ENCODE data around the gene PRR36.
"Not testable (repeated sequence)": the region's sequence is repeated elsewhere in the genome, so short reads cannot be mapped to it uniquely, and the experiment has no call there.

Gene PRR36

DNA sequence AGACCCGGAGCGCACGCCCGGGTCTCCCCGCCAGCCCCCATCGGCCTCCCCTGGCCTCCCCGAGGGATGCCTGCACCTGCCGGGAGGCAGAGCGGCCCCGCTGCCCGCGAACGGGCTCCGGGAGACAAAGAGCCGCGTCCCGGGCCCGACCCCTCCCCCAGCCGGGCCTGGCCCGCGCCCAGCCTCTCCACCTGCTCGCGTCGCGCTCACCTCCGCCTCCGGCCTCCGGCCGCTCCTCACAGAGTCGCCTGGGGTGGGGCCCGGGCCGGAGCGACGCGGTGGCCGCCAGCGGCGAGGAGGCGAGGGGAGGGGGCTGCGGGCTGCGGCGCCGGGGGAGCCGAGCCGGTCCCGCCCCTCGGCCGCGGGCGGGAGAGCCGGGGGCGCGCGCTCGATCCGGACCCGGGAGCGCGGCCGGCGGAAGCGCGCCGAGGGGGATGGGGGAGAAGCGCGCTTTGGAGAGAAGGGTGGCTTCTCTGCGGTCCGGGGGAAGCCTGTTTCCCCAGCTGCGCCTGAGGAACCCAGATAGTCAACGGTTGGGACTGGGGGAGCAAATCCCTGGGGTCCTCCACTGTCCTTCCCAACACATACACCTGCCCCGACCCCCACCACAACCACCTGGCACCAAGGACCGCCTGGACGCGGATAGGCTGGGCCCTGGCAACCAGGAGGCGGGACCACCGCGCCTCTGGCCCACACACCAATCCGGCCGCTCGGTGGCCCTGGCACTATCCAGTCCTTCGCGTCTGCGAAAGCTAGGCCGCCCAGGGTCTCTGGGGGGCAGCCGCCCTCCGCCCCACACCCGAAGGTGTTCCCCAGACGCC is at the start of gene PRR36:
PRR36 (minus strand) TSS at position 315 of the 821 bp plus-strand sequence. CDS start 701 bp downstream, outside the sequence.
- DNase-seq = peak; percentile 88

DNA sequence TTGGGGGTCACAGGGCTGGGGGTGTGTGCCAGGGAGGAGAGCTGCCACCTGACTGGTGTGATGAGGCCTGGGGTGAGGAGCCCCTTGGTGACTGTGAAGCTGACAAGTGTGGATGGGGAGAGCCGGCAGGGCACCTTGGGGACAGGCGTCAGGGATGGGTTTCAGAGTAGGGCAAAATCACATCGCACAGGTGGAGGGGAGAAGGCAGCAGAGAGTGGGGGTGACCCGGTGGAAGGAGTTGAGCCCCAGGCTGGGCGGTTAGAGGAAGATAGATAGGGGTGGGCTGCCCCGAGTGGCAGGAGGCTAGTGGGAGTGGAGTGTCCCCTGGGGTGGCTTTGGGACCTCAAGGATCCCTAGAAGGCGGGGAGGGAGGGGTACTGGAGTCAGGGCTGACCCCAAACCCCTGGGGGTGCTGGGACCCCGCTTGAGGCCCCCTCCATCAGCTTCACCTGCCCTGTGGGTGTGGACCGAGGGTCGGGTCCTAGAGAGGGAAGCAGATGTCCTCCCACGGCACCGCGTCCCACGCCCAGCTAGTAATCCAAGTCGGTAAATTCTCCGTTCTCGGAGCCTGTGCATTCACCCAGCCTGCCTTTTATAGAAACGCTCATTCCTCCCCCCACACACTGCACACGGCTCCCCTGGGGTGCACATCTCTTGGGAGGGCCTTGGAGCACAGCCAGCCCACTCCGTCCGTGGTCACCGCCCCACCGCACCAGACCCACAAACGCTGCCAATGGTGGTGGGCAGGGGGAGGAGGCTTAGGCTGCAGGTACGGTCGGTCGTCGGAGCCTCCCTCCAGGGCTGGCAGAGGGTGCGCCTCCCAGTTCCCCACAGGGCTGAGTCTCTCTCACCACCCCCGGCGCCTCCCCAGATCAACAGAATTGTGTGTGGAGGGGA is 49.4 kb upstream of the PRR36 start:
- no peak for DNase-seq

DNA sequence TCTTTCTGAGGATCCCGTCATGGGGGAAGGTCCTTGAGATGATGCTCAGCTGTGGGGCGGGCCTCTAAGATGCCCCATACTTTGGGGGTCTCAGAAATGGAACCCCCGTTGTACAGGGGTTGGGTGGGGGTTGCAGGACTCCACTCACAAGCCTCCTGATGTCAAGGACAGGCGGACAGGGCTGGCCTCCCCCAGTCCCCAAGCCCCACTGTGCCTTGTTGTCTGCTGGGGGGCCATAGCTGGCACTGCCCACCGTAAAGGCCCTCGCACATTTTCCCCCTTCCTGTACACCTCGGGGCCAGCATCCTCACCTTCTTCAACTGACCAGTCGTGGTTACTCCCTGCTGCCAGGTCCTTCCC is 48.6 kb upstream of the PRR36 start:
- DNase-seq = no peak

DNA sequence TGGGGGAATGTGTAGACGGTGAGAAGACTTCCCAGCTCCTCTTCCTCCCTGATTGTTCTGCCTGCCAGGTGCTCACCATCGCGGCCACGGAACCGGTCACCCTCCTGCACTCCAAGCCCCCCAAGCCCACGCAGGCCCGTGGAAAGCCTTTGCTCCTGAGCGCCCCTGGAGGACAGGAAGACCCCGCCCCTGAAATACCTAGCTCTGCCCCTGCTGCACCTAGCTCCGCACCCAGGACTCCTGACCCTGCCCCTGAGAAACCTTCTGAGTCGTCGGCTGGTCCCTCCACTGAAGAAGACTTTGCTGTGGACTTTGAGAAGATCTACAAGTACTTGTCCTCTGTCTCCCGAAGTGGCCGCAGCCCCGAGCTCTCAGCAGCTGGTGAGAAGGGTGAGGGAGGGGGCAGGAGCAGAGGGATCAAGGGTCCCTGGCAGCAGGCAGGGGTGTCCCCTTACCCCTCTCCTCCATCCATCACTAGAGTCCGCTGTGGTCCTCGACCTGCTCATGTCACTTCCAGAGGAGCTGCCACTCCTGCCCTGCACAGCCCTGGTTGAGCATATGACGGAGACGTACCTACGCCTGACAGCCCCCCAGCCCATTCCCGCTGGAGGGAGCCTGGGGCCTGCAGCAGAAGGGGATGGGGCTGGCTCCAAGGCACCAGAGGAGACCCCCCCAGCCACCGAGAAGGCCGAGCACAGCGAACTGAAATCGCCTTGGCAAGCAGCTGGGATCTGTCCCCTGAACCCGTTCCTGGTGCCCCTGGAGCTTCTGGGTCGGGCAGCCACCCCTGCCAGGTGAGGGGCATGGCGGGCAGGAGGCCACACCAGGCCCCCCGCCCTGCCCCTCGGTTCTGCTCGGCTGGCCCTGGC is 48.0 kb upstream of the PRR36 start:
- no peak for DNase-seq

DNA sequence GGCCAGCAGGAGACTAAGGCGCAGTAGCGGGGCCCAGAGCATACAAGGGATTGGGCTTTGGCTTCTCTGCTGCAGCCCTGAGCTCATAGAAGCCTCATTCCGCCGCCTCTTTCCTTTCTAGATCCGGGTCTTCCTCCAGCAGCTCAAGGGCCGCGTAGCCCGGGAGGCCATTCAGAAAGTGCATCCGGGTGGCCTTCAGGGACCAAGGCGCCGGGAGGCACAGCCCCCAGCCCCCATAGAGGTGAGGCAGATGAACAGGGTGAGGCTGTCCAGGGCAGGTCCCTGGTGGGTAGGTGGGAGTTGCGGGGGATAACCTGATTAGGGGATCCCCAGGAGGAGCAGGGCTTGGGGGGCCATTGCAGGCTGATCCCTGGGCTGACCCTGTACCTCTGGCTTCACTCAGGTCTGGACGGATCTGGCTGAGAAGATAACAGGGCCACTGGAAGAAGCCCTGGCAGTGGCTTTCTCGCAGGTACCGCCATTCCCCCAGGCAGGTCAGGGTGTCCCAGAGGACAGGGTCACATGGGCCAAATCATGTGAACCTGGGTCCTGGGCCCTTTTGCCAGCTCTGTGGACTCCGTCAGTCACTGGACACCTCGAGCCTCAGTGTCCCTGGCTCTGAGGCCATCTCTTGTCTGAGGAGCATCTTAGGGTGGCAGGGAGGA is 47.2 kb upstream of the PRR36 start:
- DNase-seq = peak; percentile 31

DNA sequence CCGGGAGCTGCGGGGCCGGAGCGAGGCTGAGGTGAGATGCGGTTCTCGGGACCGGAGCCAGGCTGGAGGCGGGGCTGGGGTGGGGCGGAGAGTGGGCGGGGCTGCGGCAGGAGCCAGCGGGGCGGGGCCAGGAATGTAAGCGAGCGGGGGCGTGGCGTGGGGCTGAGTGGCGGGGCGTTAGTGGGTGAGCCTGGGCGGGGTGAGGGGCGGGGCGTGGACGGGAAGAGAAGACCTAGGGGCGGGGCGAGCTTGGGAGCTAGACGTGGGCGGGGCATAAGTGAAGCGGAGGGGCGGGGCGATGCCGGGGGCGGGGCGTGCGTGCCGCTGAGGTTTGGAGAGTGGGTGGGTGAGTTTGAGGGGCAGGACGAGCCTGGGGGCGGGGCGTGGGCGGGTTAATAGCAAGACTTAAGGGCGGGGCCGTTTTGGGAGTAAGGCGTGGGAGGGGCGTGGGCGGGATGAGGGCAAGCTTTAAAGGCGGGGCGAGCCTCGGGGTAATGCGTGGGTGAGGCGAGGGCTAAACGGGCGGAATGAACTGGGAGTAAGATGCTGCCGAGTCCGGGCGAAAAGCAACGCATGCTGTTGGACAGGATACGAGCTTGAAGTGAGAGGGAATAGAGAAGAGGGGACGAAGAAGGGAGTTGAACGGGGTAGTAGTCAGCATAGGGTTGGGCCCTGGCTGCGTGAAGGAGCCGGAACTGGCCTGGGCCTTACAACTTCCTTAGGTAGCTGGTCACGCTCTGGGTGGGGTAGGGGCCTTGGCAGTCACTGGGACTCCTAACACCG is 46.5 kb upstream of the PRR36 start:
- peak; percentile 100 for DNase-seq

DNA sequence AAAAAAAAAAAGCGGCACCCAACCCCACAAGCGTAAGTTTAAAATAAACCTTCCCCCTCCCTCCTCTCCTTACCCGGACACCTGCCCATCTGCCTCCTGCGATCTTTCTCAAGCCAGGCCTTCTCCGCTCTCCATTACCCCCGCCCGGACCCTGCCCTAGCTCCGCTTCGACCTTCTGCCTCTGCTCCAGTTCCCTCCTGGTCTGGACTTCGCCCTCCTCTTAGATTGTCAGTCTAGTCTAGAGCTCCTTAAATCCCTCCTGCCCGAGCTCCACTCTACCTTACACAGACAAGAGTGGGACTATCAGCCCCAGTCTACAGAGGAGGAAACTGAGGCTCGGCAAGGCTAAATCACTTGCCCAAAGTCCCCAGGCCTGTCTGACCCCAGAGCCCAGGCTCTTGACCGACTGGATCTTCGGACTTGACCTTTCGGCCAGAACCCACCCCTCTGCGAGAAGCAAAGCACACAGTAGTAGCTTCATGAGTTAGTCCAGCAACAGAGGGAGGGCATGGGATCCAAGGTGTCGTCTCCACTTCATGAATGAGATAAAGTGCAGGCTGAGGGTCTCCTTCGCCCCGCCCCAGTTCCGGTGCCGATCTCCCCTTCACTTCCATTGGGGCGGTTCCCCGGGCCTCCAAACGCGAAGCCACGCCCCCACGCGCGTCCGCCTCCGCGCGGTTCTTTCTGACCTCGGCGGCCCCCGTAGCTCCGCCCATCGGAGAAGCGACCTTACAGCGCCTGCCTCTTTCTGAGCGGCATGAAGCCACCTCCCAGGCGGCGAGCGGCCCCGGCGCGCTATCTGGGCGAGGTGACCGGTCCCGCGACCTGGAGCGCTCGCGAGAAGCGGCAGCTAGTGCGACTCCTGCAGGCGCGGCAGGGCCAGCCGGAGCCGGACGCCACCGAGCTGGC is 45.7 kb upstream of the PRR36 start, which contains the start of gene SNAPC2:
SNAPC2 (plus strand) TSS at position 729 of the 909 bp plus-strand sequence; CDS start at position 758, 29 bp downstream.
- peak; percentile 98 for DNase-seq

DNA sequence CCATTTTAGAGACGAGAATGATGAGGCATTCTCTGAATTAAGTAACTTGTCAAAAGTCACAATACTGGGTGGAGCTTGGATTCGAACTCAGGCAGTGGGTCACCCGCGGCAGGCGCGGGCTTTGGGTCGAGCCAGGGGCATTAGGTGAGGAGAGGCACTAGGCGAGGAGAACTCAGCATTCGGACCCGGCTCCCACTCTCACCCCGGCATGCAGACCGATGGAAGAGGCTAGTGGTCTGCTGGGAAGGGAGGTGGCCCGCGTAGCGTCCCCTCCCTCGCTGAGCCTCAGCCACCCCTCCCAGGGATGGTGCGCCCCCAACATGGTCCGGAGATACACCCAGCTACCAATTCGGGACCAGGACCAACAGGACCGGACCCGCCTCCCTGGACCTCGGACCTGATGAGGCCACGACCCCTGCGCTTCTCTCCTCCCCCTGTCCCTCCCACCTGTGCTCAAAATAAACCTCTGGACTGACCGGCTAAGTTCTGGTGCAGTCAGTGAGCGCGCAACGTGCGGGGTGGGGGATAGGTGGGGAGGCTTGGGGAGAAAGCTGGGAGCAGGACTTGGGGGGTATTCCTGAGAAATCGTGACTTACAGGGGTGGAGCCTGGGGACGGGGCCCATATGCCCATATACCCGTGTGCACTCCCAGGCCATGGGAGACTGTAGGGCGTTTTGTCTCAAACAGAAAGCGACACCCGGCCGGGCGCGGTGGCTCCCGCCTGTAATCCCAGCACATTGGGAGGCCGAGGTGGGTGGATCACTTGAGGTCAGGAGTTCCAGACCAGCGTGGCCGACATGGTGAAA is 44.6 kb upstream of the PRR36 start:
- no peak for DNase-seq

DNA sequence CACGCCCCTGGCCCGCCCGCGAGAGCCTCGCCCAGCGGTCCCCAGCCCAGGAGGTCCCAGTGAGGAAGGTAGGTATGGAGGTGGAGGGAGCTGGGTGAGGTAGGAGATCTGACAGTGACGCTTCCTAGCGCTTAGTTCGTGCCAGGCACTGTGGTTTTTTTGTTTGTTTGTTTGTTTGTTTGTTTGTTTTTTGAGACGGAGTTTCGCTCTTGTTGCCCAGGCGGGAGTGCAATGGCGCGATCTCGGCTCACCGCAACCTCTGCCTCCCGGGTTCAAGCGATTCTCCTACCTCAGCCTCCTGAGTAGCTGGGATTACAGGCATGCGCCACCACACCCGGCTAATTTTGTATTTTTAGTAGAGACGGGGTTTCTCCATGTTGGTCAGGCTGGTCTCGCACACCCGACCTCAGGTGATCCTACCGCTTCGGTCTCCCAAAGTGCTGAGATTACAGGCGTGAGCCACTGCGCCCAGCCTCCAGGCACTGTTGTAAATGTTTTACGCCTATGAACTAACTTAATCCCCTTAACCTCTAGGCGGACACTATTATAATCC is 43.9 kb upstream of the PRR36 start:
- DNase-seq = not testable (repeated sequence)

DNA sequence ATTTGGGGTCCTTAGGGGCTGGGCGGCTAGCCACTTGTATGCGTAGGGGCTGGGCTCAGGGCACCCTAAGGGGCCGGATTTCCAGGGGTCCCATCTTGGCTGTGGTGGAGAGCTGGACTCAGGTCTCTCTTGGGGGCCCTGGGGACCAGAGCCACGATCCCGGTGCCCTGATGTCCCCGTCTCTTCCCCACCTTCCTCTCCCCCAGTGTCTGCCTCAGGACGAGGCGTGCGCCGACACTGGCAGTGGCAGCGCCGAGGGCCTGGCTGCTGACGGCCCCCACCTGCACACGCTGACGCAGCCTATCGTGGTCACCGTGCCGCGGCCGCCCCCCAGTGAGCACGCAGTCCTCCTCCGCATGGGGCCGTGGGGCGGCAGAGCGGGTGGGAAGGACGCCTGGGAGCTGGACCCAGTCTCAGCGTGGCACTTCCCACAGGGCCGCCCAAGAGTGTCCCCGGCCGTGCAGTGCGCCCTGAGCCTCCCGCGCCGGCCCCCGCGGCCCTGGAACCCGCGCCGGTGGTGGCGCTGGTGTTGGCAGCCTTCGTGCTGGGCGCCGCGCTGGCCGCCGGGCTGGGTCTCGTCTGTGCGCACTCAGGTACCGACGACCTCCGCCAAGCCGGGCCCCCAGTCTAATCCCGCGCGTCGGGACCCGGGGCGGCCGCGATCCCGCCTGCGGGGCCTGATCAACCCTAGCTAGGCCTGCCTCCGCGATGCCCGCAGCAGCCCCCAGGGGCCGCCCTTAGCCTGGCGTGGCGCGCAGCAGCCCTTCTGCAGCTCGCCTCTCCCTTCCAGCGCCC is 43.3 kb upstream of the PRR36 start:
- DNase-seq = peak; percentile 24

DNA sequence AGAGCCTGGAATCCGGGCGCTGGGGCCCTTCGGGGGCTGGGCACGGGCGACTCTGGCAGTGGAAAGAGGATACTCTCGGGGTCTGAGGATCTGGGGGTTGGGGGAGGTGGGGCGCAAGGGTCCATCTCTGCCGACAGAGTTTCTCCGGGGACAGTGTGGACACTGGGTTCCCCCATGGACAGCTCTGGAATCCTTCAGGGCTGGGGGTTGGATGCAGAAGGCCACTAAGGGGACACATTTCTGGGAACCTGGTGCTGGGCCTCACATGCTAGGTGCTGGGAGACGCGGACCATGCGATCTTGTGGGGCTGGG is 42.7 kb upstream of the PRR36 start:
- DNase-seq = no peak

DNA sequence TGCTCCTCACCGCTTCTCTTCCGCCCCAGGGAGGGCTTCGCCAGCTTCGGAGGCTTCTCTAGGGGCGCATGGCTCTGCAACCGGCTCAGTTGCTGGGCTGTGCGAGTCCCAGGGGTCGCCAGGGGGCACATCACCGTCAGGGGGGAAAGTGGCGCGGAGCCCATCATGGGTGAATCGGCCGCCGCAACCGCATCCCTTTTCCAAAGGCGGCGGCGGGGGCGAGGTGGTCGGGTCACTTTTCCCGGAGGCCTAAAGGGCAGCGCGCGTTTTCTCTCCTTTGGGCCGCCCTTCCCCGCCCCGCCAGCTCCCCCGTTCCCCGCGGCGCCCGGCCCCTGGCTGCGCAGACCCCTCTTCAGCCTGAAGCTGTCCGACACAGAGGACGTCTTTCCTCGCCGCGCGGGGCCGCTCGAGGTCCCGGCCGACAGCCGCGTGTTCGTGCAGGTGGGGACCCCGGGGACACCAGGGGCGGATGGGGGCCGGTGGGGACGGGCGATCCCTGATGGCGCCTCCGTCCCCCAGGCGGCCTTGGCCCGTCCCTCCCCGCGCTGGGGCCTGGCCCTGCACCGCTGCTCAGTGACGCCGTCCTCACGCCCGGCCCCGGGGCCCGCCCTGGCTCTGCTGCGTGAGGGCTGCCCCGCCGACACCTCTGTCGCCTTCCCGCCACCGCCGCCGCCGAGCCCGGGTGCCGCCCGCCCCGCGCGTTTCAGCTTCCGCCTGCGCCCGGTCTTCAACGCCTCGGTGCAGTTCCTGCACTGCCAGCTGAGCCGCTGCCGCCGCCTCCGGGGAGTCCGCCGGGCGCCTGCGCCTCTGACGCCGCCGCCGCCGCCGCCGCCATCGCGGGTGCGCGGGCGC is 42.1 kb upstream of the PRR36 start:
- peak; percentile 16 for DNase-seq

DNA sequence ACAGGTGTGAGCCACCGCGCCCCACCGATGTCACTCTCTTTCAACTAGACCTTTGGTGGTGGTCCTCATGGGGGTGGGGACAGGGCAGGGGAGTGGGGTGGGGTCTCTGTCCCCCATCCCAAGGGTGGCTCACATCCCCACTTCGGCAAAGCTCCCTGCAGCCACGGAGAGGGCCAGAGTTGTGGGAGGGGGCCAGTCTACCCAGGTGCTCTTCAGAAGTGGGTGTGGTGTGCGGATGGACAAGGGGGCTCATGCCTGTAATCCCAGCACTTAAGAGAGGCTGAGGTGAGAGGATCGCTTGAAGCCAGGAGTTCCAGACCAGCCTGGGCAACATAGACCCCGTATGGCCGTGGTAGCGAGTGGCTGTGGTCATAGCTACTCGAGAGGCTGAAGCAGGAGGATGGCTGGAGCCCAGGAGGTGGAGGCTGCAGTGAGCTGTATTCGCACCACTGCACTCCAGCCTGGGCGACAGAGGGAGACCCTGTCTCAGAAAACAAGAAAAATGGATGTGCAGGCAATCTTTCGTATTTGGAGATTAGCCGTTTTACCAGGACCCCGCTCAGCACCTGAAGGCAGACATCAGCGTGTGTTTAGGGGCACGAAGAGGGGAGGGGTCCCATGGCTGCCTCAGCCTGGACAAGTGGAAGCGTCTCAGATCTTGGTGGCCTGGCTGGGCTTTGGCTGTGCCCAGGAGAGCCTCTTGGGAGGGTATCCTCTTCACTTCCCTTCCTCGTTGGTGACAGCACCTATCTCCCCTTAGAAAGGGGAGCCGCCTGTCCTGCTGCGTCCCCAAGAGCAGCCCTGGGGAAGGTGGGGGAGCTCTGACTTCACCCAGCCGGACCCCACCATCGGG is 41.3 kb upstream of the PRR36 start:
- DNase-seq = no peak

DNA sequence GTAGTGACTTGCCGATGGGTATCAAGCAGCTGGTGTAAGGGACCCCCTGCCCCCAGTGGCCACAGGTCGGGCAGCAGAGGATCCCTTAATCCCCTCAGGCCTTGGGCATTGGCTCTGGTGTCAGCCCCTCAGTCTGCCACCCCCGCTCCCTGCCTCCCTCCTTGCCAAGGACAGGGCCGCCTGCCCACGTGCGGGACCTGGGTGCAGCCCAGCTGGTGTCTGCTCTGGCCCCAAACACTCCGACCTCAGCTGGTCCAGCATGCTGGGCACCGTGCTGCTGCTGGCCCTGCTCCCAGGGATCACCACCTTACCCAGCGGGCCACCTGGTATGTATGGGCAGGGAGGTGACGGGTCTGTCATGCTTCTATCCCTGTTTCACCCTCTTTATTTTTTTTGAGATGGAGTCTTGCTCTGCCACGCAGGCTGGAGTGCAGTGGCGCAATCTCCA is 40.4 kb upstream of the PRR36 start, which contains the start of gene TGFBR3L:
TGFBR3L (plus strand) TSS at position 233 of the 448 bp plus-strand sequence.
- DNase-seq = no peak

DNA sequence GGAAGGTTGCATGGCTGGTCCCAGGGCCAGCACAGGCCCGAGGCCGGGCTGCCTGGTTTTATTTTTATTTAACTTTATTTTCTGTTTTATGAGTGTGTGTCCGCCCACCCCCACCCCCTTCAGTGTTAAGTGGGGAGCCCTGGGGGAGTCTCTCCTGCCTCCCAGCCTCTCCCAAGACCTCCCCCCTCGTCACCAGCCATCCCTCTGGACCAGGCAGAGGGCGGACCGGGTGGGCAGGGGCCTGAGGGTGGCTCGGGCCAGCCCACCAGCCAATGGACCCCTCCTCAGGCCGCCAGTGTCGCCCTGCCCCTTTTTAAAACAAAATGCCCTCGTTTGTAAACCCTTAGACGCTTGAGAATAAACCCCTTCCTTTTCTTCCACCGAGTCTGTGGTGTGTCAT is 39.9 kb upstream of the PRR36 start:
- DNase-seq = no peak

DNA sequence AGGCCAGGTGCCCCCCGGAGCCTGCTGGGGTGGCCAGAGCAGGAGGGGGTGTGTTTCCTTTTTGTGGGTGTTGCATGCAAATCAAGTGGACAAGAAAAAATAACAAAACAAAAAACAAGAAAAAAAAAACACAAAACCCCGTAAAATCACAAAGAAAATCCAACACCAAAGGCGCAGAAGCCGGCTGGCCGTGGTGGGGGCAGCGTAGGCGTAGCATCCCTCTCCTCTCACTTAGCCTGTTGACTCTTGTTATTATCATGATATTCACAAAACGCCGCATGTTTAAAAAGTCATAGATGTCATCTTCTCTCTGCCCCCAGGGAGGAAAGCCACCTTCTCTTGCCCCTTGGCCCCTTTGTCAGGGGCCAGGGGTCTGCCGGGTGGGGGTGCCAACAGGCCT is 39.5 kb upstream of the PRR36 start:
- no peak for DNase-seq
